ENCODE data around the gene BCAS3. TPM values are rescaled to one million over a fixed set of nuclear protein-coding genes. Genes with fewer than 3 reads are reported as not detected.
"Not testable (repeated sequence)": the region's sequence is repeated elsewhere in the genome, so short reads cannot be mapped to it uniquely, and the experiment has no call there.

BCAS3 gene
- total RNA-seq, 1 donor from 2014 or later, result 14.5 TPM

DNA sequence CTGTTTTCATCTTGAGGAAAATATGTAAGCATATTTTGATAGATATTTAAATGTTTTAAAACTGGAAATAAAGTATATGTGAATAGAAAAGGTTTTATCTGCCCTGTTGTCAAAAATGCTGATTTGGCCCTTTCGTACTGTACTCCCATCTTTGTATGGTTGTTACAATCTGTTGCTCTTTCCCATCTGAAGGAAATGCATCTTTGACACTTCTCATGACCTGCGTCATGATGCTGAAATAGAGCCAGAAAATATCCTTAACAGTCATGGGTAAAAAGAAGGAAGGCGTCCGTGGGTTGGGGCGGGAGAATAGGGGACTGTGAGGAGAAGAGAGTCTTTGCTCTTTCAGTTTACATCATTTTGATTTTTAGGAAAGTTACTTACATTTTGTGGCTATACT, 327.7 kb downstream of the BCAS3 start:
- Histone ChIP-seq H4K20me1 (ENCODE audit: insufficient read depth, low read length) (no peaks in the 10 kb centered on the region), H3K27ac (ENCODE audit: low read depth, low read length) (no peak overlapping the region), H3K4me1 (ENCODE audit: insufficient read depth, low read length) (no peaks in the 10 kb centered on the region), H3K4me2 (ENCODE audit: low read length) (no peak overlapping the region), H3K9ac (ENCODE audit: low read length) (no peak overlapping the region), H3K79me2 (ENCODE audit: insufficient read depth, low read length) (no peaks in the 10 kb centered on the region), H3K9me3 (ENCODE audit: insufficient read depth, low read depth, low read length) (no peaks in the 10 kb centered on the region), H3K36me3 (ENCODE audit: insufficient read depth, low read length) (no peaks in the 10 kb centered on the region), H2AFZ (ENCODE audit: low read depth, low read length) (no peak overlapping the region), H3K4me3 (ENCODE audit: insufficient read depth, low read depth, low read length) (no peak overlapping the region), H3K27me3 (ENCODE audit: insufficient read depth, low read length) (no peaks in the 10 kb centered on the region)
- FAIRE-seq (no peak), DNase-seq (ENCODE audit: low read depth) (no peak)
- Mint-ChIP-seq H3K4me1 (ENCODE audit: low read depth, unreplicated experiment) (peaks cover 5% of the 10 kb centered on the region), H3K27me3 (ENCODE audit: low read depth, unreplicated experiment) (no peaks in the 10 kb centered on the region), H3K36me3 (ENCODE audit: low read depth, unreplicated experiment) (no peaks in the 10 kb centered on the region), H3K4me3 (ENCODE audit: unreplicated experiment) (no peak overlapping the region), H3K9me3 (ENCODE audit: unreplicated experiment) (no peaks in the 10 kb centered on the region), H3K27ac (ENCODE audit: unreplicated experiment) (no peak overlapping the region)
- no peak for TF ChIP-seq EZH2 (IDR thresholded peaks at IDR 0.05; ENCODE audit: insufficient read depth, low read length)
- TF ChIP-seq, protein P1, sequence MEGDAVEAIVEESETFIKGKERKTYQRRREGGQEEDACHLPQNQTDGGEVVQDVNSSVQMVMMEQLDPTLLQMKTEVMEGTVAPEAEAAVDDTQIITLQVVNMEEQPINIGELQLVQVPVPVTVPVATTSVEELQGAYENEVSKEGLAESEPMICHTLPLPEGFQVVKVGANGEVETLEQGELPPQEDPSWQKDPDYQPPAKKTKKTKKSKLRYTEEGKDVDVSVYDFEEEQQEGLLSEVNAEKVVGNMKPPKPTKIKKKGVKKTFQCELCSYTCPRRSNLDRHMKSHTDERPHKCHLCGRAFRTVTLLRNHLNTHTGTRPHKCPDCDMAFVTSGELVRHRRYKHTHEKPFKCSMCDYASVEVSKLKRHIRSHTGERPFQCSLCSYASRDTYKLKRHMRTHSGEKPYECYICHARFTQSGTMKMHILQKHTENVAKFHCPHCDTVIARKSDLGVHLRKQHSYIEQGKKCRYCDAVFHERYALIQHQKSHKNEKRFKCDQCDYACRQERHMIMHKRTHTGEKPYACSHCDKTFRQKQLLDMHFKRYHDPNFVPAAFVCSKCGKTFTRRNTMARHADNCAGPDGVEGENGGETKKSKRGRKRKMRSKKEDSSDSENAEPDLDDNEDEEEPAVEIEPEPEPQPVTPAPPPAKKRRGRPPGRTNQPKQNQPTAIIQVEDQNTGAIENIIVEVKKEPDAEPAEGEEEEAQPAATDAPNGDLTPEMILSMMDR (IDR thresholded peaks at IDR 0.05; ENCODE audit: insufficient read depth, low read depth, low read length), result no peak

DNA sequence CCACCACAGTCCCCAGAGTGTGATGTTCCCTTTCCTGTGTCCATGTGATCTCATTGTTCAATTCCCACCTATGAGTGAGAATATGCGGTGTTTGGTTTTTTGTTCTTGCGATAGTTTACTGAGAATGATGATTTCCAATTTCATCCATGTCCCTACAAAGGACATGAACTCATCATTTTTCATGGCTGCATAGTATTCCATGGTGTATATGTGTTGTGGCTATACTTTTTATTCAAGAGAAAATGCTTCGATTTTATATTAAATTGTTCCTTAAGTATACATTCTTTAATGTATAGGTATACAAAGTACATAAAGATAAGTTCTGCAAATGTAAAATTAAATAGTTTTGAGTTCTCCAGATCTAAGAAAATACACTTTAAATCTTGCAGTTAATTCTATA, 328.3 kb downstream of the BCAS3 start:
- not testable (repeated sequence) for H3K27me3 Mint-ChIP-seq (ENCODE audit: low read depth, unreplicated experiment); H3K27ac Mint-ChIP-seq (ENCODE audit: unreplicated experiment); H3K36me3 Mint-ChIP-seq (ENCODE audit: low read depth, unreplicated experiment); H3K4me3 ChIP-seq (ENCODE audit: insufficient read depth, low read depth, low read length); H3K36me3 ChIP-seq (ENCODE audit: insufficient read depth, low read length); H2AFZ ChIP-seq (ENCODE audit: low read depth, low read length); H3K27ac ChIP-seq (ENCODE audit: low read depth, low read length); H3K4me2 ChIP-seq (ENCODE audit: low read length); H3K4me3 Mint-ChIP-seq (ENCODE audit: unreplicated experiment); H3K9me3 Mint-ChIP-seq (ENCODE audit: unreplicated experiment); H3K9ac ChIP-seq (ENCODE audit: low read length); H3K9me3 ChIP-seq (ENCODE audit: insufficient read depth, low read depth, low read length); FAIRE-seq; H4K20me1 ChIP-seq (ENCODE audit: insufficient read depth, low read length); DNase-seq (ENCODE audit: low read depth); H3K4me1 ChIP-seq (ENCODE audit: insufficient read depth, low read length); H3K27me3 ChIP-seq (ENCODE audit: insufficient read depth, low read length); H3K79me2 ChIP-seq (ENCODE audit: insufficient read depth, low read length); H3K4me1 Mint-ChIP-seq (ENCODE audit: low read depth, unreplicated experiment)

DNA sequence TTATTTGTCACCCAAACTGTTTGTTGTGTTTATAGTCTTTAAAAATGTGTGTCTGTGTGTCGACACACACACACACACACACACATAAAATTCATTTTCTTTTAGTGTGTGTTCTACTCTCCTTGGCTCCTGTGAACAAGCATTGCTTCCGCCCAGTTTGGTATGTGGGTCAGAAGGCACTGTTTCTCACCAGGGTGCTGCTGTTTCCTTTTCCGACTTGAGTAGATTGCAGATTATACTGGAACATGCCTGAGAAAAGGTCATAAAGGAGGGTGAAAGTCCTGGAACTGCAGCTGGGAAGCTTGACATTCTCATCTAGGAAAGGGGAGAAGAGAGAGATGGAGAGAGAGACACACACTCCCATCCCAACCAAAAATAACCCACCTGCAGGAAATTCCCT, 330.3 kb downstream of the BCAS3 start:
- no peak overlapping the region for H3K4me3 Mint-ChIP-seq (ENCODE audit: unreplicated experiment)

More for the DNA sequence above, 330.3 kb downstream of the BCAS3 start:
- Histone ChIP-seq H3K36me3 (ENCODE audit: insufficient read depth, low read length) (no peaks in the 10 kb centered on the region), H3K4me3 (ENCODE audit: insufficient read depth, low read depth, low read length) (no peak overlapping the region), H3K4me2 (ENCODE audit: low read length) (no peak overlapping the region), H2AFZ (ENCODE audit: low read depth, low read length) (no peak overlapping the region), H3K27ac (ENCODE audit: low read depth, low read length) (no peak overlapping the region), H3K27me3 (ENCODE audit: insufficient read depth, low read length) (no peaks in the 10 kb centered on the region), H3K9me3 (ENCODE audit: insufficient read depth, low read depth, low read length) (no peaks in the 10 kb centered on the region), H3K79me2 (ENCODE audit: insufficient read depth, low read length) (no peaks in the 10 kb centered on the region), H4K20me1 (ENCODE audit: insufficient read depth, low read length) (no peaks in the 10 kb centered on the region), H3K9ac (ENCODE audit: low read length) (no peak overlapping the region), H3K4me1 (ENCODE audit: insufficient read depth, low read length) (no peaks in the 10 kb centered on the region)
- TF ChIP-seq EZH2 (IDR thresholded peaks at IDR 0.05; ENCODE audit: insufficient read depth, low read length), result no peak
- TF ChIP-seq, protein P1 (IDR thresholded peaks at IDR 0.05; ENCODE audit: insufficient read depth, low read depth, low read length), result no peak
- FAIRE-seq, result no peak
- DNase-seq (ENCODE audit: low read depth), result no peak
- Mint-ChIP-seq H3K27ac (ENCODE audit: unreplicated experiment) (no peak overlapping the region), H3K4me1 (ENCODE audit: low read depth, unreplicated experiment) (peaks cover 10% of the 10 kb centered on the region), H3K27me3 (ENCODE audit: low read depth, unreplicated experiment) (no peaks in the 10 kb centered on the region), H3K9me3 (ENCODE audit: unreplicated experiment) (no peaks in the 10 kb centered on the region), H3K36me3 (ENCODE audit: low read depth, unreplicated experiment) (no peaks in the 10 kb centered on the region)
